ENCODE data around the gene STN1. TPM values are rescaled to one million over a fixed set of nuclear protein-coding genes. Genes with fewer than 3 reads are reported as not detected.
A peak's percentile ranks its signal among the peaks of the same experiment; 100 is the strongest.

STN1 gene
- polyA plus RNA-seq, 1 experiment, result 17.8 TPM

GRCh38 chr10:103888113-103888841 lies 29.7 kb downstream of the STN1 start:
- peak; percentile 31 for DNase-seq (ENCODE audit: low read depth)
- Histone ChIP-seq H3K4me3 (ENCODE audit: low read depth, low read length) (no peak overlapping the region), H3K27me3 (ENCODE audit: control insufficient read depth, insufficient read depth, low read length) (no peaks in the 10 kb centered on the region), H3K36me3 (ENCODE audit: control insufficient read depth, insufficient read depth, low read length) (no peaks in the 10 kb centered on the region)
- TF ChIP-seq CTCF (IDR thresholded peaks at IDR 0.05; ENCODE audit: insufficient read depth, low read depth, low read length), result peak; percentile 77
- CTCF ChIA-PET, result interaction anchor here (0.6 to 11.5 kb wide), 39 partner anchors 10 to 387 kb away, joined by 3 to 138 read pairs (median 4); partner anchors contain the start of genes SFR1 and SH3PXD2A
- POLR2A ChIA-PET, result interaction anchor here (0.7 kb wide), 1 partner anchor 141 kb away, joined by 3 read pairs; no protein-coding TSS in a partner anchor

- no peak overlapping the region for H3K4me3 ChIP-seq (ENCODE audit: low read depth, low read length)
- no peaks in the 10 kb centered on the region for H3K27me3 ChIP-seq (ENCODE audit: control insufficient read depth, insufficient read depth, low read length)
- DNase-seq (ENCODE audit: low read depth), result no peak
- POLR2A ChIA-PET, result no interaction called here
- TF ChIP-seq CTCF (IDR thresholded peaks at IDR 0.05; ENCODE audit: insufficient read depth, low read depth, low read length), result no peak
- CTCF ChIA-PET, result interaction anchor here (0.7 to 11.5 kb wide), 24 partner anchors 9 to 411 kb away, joined by 3 to 138 read pairs (median 4); partner anchors contain the start of genes SFR1 and SH3PXD2A
- peaks cover 8% of the 10 kb centered on the region for H3K36me3 ChIP-seq (ENCODE audit: control insufficient read depth, insufficient read depth, low read length)
Measured at GRCh38 chr10:103885617-103886016, 32.4 kb downstream of the STN1 start.

GRCh38 chr10:103884681-103885139 lies 33.3 kb downstream of the STN1 start:
- ChIA-PET CTCF (interaction anchor here (0.6 to 11.5 kb wide), 28 partner anchors 10 to 284 kb away, joined by 3 to 138 read pairs (median 4); partner anchors contain the start of genes SFR1 and SH3PXD2A), POLR2A (no interaction called here)
- Histone ChIP-seq H3K4me3 (ENCODE audit: low read depth, low read length) (no peak overlapping the region), H3K27me3 (ENCODE audit: control insufficient read depth, insufficient read depth, low read length) (no peaks in the 10 kb centered on the region), H3K36me3 (ENCODE audit: control insufficient read depth, insufficient read depth, low read length) (peaks cover 10% of the 10 kb centered on the region)
- peak; percentile 76 for TF ChIP-seq CTCF (IDR thresholded peaks at IDR 0.05; ENCODE audit: insufficient read depth, low read depth, low read length)
- no peak for DNase-seq (ENCODE audit: low read depth)

- CTCF ChIA-PET, result interaction anchor here (0.7 to 11.5 kb wide), 3 partner anchors 26 to 171 kb away, joined by 3 to 138 read pairs (median 3); no protein-coding TSS in a partner anchor
Measured at GRCh38 chr10:103882285-103883007, 35.5 kb downstream of the STN1 start.

More at GRCh38 chr10:103882285-103883007, 35.5 kb downstream of the STN1 start:
- Histone ChIP-seq H3K27me3 (ENCODE audit: control insufficient read depth, insufficient read depth, low read length) (no peaks in the 10 kb centered on the region), H3K4me3 (ENCODE audit: low read depth, low read length) (no peak overlapping the region), H3K36me3 (ENCODE audit: control insufficient read depth, insufficient read depth, low read length) (peaks cover 14% of the 10 kb centered on the region)
- DNase-seq (ENCODE audit: low read depth), result no peak
- POLR2A ChIA-PET, result no interaction called here
- TF ChIP-seq CTCF (IDR thresholded peaks at IDR 0.05; ENCODE audit: insufficient read depth, low read depth, low read length), result no peak
